Occipital lobe (tissue), 3 donors: ENCODE data around the gene SLC35D1. TPM values are rescaled to one million over a fixed set of nuclear protein-coding genes. Genes with fewer than 3 reads are reported as not detected.
"Not testable (repeated sequence)": the region's sequence is repeated elsewhere in the genome, so short reads cannot be mapped to it uniquely, and the experiment has no call there.

Experiments used
- DNase-seq: peaks from one replicate; lab custom pipeline; 2025; lab: John Stamatoyannopoulos, UW
- small RNA-seq: library from RNA; depleted of rRNA; stranded (forward); fragments of <200 nt; gene quantifications from one replicate; pipeline ENCODE3, GENCODE V24; 2014
- total RNA-seq: library from RNA; depleted of rRNA; stranded (reverse); fragments of >200 nt; gene quantifications from one replicate; pipeline ENCODE4 v1.2.3, GENCODE V29; 2014

Gene SLC35D1
- total RNA-seq, 1 donor from 2014 or later = 13.6 TPM

DNA sequence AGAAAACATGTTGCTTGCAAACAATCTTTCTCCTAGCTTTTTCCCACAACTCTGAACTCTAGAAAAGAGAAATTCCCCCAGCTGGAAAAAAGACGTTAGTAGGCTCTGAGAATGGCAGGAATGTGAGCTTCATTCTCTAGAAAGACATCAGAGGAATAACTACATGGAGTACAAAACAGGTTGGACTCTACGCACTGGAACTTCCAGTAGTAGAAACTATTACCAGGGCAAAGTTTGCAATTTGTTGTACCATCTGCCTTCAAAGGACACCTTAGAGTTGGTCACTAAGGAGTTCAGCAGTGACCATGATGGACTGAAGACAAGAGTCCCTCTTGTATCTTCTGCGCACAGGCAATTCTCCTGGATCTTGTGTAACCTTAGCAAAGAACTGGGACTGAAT lies 60.9 kb downstream of the SLC35D1 start:
- DNase-seq = no peak

DNA sequence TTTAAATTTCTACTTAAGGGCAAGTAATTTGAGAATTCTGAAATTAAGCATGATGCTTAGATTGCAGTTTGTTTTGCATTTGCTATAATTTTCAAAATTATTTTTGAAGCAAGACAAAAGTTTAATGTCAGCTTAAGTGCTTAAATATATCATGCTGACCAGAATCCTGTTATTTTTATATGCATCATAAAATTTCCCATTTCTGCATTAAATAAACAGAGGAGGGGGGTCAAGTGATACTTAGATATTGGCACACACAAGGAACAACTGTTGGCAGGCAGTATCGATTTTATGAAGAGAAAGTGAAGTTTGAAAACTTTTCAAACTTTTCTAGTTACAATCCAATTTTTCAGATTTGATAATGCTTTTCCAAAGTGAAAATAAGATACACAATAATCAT lies 68.1 kb downstream of the SLC35D1 start:
- DNase-seq = no peak

DNA sequence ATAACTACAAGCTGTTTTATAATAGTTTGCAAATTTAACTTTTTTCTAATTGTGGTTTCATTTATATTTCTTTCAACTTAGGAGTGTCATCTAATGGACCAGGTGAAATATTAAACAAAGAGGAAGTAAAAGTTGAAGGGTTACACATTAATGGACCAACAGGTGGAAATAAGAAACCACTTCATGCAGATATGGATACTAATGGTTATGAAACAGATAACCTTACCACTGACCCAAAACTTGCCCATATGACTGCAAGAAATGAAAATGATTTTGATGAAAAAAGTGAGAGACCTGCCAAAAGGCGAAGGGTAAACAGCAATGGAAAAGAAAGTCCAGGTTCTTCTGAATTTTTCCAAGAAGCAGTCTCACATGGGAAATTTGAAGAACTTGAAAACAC lies 69.5 kb downstream of the SLC35D1 start:
- DNase-seq = no peak

DNA sequence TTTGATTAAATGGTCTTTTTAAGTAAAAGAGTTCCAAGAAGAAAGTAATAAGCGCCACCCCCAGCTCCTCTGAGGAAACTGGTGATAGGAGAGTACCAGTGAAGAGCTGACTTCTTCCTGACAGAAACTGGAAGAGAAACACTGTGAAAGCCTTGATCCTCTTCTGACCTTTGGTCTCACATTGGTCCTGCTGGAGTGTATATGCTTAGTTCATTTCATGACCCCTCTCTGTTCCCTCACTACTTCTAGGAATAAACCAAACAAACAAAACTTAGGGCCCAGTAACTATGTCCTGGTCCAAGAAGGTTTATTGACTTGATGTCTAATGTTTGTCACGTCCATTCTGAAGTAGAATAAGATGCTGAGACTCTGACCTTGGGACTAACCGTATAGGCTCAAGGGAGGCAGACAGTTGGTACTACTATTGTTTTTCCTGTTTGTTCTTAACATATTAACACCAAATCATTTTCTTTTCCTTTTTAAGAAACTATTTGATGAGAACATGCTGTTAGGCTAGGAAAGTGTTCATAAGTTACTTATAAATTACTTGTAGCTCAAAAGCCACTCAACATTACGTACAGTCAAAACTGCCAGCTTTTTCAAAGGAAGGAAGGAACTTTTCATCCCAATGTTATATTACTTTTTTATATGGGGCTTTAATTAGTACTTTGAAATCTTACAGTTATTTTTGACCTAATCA lies 71.2 kb downstream of the SLC35D1 start:
- DNase-seq = no peak

DNA sequence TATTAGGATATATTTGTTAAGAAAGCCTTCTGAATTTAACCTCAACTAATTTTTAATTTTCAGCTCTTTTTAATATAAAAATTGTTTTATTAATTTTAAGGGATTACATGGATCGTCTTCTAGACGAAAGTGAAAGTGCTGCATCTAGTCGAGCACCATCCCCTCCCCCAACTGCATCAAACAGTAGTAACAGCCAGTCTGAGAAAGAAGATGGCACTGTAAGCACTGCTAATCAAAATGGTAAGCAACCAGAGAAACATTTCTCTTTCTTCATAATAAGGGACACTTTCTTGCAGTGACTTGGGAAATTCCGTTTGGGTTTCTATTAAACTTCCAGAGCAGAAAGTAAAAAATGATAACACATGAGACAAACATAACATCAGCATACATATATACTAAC lies 72.3 kb downstream of the SLC35D1 start:
- DNase-seq = no peak

DNA sequence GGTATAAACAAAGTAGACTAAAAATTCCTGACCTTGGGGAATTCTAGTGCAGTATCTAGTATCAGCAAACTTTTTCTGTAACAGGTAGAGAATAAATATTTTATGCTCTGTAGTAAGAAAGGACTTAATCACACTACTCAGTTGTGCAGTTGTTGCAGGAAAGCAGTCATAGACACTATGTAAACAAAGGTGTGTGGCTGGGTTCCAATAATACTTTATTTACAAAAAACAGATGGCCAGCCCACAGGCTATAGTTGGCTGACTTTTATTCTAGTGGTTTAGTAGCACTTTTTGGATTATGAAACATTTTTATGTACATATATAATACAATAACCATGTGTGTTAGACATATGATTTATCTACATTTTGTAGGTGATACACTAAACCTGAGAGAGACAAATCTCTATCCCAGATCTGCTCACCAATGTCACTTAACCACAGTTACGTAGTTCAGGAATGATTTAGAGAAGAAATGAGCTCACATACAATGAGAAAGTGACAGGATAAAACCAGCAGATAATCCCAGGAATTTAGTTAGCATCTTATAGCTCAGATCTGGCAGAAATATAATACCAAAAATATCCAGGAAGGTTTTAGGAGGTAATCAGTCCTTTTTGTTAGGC lies 73.1 kb downstream of the SLC35D1 start:
- DNase-seq = no peak

DNA sequence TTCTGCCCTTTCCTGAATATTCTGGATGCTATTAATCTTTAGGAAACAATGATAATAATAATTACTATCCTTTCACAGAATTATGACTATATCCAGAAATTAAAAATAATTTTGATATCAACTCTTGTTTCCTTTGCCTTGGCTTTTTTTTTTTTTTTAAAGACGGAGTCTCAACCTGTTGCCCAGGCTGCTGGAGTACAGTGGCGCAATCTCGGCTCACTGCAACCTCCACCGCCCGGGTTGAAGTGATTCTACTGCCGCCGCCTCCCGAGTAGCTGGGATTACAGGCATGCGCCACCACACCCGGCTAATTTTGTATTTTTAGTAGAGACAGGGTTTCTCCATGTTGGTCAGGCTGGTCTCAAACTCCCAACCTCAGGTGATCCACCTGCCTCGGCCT lies 74.3 kb downstream of the SLC35D1 start:
- DNase-seq = not testable (repeated sequence)

DNA sequence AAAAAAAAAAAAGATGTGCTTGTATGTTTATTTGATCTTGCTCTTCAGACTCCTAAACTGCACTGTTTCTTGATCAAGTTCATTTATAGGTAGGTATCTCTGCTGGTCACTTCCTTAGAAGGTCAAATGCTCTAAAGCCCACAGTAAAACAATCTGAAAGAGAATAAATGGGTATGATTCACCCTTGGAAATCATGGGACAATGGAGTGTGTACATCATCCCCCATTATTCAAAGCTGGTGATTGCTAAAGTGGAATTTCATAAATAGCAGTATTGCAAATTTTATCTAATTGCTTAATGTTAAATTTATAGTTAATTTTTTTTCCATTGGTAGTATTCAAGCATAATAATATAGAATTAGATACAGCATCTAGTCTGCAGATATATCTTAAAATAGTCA lies 75.7 kb downstream of the SLC35D1 start:
- DNase-seq = no peak

DNA sequence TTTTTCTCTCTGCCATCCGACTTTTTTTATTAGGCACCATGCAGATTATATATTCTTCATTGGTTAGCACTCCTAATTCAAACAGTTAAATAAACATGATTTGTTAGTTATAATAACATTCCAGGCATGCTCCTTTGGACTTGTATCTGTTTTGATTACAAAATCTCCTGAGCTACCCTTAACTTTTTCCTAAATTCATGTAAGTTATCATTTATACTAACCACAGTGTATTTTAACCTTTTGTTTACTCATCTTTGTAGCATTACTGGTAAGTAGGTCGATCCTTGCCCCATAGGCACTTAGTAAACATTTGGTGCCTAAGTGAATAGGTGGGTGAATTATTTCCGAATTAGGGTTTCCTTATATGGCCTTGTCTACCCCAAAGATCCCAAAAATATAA lies 85.4 kb downstream of the SLC35D1 start:
- DNase-seq = no peak

DNA sequence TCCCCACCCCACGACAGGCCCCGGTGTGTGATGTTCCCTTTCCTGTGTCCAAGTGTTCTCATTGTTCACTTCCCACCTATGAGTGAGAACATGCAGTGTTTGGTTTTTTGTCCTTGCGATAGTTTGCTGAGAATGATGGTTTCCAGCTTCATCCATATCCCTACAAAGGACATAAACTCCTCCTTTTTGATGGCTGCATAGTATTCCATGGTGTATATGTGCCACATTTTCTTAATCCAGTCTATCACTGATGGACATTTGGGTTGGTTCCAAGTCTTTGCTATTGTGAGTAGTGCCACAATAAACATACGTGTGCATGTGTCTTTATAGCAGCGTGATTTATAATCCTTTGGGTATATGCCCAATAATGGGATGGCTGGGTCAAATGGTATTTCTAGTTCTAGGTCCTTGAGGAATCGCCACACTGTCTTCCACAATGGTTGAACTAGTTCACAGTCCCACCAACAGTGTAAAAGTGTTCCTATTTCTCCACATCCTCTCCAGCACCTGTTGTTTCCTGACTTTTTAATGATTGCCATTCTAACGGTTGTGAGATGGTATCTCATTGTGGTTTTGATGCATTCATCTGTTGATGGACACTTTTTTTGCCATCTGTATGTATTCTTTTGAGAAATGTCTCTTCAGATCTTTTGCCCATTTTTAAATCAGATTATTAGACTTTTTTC lies 87.6 kb downstream of the SLC35D1 start:
- DNase-seq = not testable (repeated sequence)

DNA sequence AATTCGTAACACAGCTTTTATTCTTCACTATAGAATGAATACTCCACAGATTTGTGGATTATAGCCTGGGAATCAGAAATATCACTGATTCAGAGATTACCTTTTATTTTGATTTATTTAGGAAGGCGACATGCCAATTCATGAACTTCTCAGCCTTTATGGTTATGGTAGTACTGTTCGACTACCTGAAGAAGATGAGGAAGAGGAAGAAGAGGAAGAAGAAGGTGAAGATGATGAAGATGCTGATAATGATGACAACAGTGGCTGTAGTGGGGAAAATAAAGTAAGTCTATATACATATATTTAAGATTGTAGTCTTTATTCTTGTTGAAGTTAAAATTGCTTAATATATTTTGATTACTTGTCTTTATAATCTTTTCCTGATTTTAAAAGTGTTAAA lies 96.0 kb downstream of the SLC35D1 start:
- DNase-seq = no peak

DNA sequence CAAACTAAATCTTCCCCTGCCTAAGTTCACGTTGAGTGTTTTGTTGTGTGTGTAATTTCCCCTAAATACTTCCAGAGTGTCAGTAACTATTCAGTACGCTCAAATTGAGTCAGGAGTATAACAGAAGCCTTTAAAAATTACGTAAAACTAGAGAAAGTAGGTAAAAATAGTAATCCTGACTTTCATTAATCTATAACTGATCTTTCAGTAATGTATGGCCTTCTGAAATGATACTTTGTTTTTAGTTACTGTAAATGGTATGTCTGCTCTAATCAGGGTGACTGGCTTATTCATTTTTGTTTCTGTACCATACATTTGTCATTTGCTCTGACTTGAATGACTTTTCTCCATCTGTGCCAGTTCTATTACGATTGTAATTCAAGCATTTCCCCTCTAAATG lies 99.7 kb downstream of the SLC35D1 start:
- DNase-seq = no peak

DNA sequence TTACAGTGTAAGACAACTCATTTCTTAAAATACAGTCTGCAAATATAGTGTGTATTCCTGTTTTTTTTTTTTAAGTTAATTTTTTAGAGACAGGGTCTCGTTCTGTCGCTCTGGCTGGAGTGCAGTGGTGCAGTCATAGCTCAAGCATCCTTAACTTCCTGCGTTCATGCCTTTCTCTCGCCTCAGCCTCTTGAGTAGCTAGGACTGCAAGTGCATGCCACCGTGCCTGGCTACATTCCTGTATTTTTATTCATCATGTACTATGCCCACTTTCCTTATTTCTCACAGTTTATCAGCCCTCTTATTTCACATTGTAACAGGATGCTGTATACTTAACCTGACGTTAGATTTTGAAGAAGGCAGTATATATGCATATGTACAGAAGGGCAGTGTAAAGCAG lies 102.4 kb downstream of the SLC35D1 start:
- DNase-seq = no peak

Small RNA genes within 50 kb of the gene (small RNA-seq; reads per million reads assigned to genes)
- not detected for gene RF00322

Other genes starting within 250 kb of the SLC35D1 start
- 34.9 TPM for gene DNAI4, start 129.3 kb downstream of the SLC35D1 start, total RNA-seq
- gene MIER1, start 129.2 kb downstream of the SLC35D1 start, total RNA-seq = 53.0 TPM
- gene C1orf141, start 80.8 kb upstream of the SLC35D1 start, total RNA-seq = not detected
- not detected for gene IL23R, start 112.3 kb upstream of the SLC35D1 start, total RNA-seq